A673 (cell line): ENCODE data around the gene SERPINA9. TPM values are rescaled to one million over a fixed set of nuclear protein-coding genes. Genes with fewer than 3 reads are reported as not detected.

Experiments
- BruUV-seq: library from RNA; stranded (reverse); fragments of 400-500 nt; replicated peaks from 2 replicates; lab custom pipeline; 2021; lab: Mats Ljungman, UMichigan
- CTCF ChIA-PET: fragments of 300-600 bp; sonication (Branson Sonifier 250); formaldehyde crosslinking; loops from one replicate; lab custom pipeline; 2022; ENCODE audit warnings: antibody characterized with exemption; lab: Charles Lee
- POLR2A ChIA-PET: fragments of 300-600 bp; sonication (Branson Sonifier 250); formaldehyde crosslinking; loops from one replicate; lab custom pipeline; 2022; ENCODE audit warnings: antibody characterized with exemption; ENCODE audit not compliant: low non-redundant PET; lab: Charles Lee
- DNase-seq: peaks from one replicate; pipeline ENCODE4 v3.0.0-alpha.2; 2015; ENCODE audit warnings: low spot score
- H3K27ac ChIP-seq: fragments of 200-600 bp; sonication (generic); 2 replicates; pipeline ENCODE4 v1.5.1; 2016; ENCODE audit warnings: mixed run types, low read depth, mild to moderate bottlenecking, mixed read lengths, antibody characterized with exemption, low read length; ENCODE audit not compliant: poor library complexity, severe bottlenecking
- H3K27me3 ChIP-seq: fragments of 200-600 bp; sonication (generic); replicated peaks from 2 replicates; pipeline ENCODE4 v1.6.1; 2017; ENCODE audit warnings: mixed run types, low read depth, mild to moderate bottlenecking, mixed read lengths, antibody characterized with exemption, low read length; ENCODE audit not compliant: insufficient read depth, poor library complexity
- H3K36me3 ChIP-seq: fragments of 200-600 bp; sonication (generic); 2 replicates; pipeline ENCODE4 v1.6.1; 2016; ENCODE audit warnings: mixed run types, mild to moderate bottlenecking, mixed read lengths, antibody characterized with exemption, low read length; ENCODE audit not compliant: insufficient read depth, poor library complexity, severe bottlenecking
- H3K4me1 ChIP-seq: fragments of 200-600 bp; sonication (generic); 2 replicates; pipeline ENCODE4 v1.6.1; 2017; ENCODE audit warnings: mixed run types, mild to moderate bottlenecking, mixed read lengths, antibody characterized with exemption, low read length; ENCODE audit not compliant: insufficient read depth, poor library complexity, severe bottlenecking
- H3K4me3 ChIP-seq: fragments of 200-600 bp; sonication (generic); 2 replicates; pipeline ENCODE4 v1.5.1; 2016; ENCODE audit warnings: low read depth, mixed run types, mild to moderate bottlenecking, mixed read lengths, low read length; ENCODE audit not compliant: poor library complexity, severe bottlenecking
- H3K9me3 ChIP-seq: fragments of 200-600 bp; sonication (generic); 2 replicates; pipeline ENCODE4 v1.6.1; 2016; ENCODE audit warnings: mixed run types, low read depth, mild to moderate bottlenecking, mixed read lengths, antibody characterized with exemption, low read length; ENCODE audit not compliant: poor library complexity, severe bottlenecking
- CTCF ChIP-seq: fragments of 300-800, 200-600 bp; sonication (generic); conservative IDR thresholded peaks from 2 replicates; pipeline ENCODE4 v1.5.1; 2017; ENCODE audit warnings: low read depth, mild to moderate bottlenecking, antibody characterized with exemption, low read length, moderate library complexity, mixed read lengths
- EZH2 ChIP-seq: fragments of 200-600 bp; sonication (generic); IDR thresholded peaks from 2 replicates; pipeline ENCODE4 v1.6.1; 2017; ENCODE audit warnings: borderline replicate concordance, low read depth, mild to moderate bottlenecking, mixed read lengths, antibody characterized with exemption, low read length; ENCODE audit not compliant: poor library complexity, severe bottlenecking
- intact Hi-C: fragments of 100-400 bp; cut with micrococcal nuclease; formaldehyde crosslinking; loops from one replicate; pipeline ENCODE4 v1.10.0; 2022; ENCODE audit not compliant: unreplicated experiment
- total RNA-seq: library from RNA; stranded (reverse); gene quantifications from 2 replicates; pipeline ENCODE4 v1.2.3, GENCODE V29; 2021

Gene SERPINA9
- total RNA-seq, 1 experiment from 2014 or later: not detected

DNA sequence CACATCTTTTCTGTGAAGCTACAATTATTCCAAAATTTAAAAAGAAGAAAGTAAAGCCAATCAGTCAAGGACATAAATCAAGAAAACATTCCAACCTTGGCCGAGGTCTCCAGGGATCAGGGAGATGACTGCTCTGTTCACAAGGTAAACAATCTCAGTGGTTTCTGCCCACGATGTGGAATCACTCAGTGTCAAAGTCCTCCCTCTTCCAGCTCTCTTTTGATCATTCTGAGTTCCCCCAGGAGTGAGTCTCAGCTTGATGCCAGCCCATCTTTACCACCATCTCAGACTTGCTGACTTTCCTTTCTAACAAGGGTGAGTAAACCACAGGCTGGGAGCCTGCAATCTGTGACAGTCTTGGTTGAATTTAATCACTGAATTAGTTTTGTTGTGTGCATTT lies 4.8 kb upstream of the SERPINA9 start:
- BruUV-seq: no TSS peak
- intact Hi-C loops: no loop called here
- Histone ChIP-seq H3K9me3 (peaks cover 5% of the 10 kb centered on the region), H3K4me3 (no peak overlapping the region), H3K27ac (no peak overlapping the region), H3K36me3 (no peaks in the 10 kb centered on the region), H3K4me1 (no peaks in the 10 kb centered on the region), H3K27me3 (peaks cover 13% of the 10 kb centered on the region)
- CTCF ChIA-PET: no interaction called here
- POLR2A ChIA-PET: no interaction called here
- DNase-seq: no peak
- TF ChIP-seq CTCF: no peak
- no peak for TF ChIP-seq EZH2

- CTCF ChIA-PET: no interaction called here
- no peak overlapping the region for H3K4me3 ChIP-seq
- H3K27ac ChIP-seq: no peak overlapping the region
- H3K27me3 ChIP-seq: peaks cover 18% of the 10 kb centered on the region
- H3K4me1 ChIP-seq: no peaks in the 10 kb centered on the region
- no peak for TF ChIP-seq EZH2
- TF ChIP-seq CTCF: no peak
- intact Hi-C loops: no loop called here
- POLR2A ChIA-PET: no interaction called here
- peaks cover 5% of the 10 kb centered on the region for H3K9me3 ChIP-seq
- H3K36me3 ChIP-seq: no peaks in the 10 kb centered on the region
- no TSS peak for BruUV-seq
- DNase-seq: no peak
Measured at GRCh38 chr14:94478420-94478819, 2.4 kb upstream of the SERPINA9 start.

DNA sequence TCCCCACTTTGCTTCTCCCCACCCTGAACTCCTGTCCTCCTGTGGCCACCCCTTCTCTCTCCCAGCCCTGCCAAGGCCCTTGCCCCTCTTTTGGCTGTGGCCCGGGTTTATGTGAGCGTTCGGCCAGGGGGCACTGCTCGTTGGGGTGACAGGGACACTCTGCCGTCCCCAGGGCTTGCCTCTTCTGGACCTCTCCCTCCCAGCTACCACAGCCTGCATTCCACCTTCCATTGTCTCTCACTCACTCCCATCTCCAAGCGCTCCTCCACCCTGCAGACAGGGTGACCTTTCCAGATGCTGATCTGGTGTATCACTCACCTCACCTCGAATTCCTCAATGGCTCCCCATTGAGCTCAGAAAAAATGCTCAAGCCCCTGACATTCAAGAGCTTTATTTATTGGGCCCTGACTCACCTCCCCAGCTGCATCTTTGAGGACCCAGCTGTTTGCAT lies 1.4 kb downstream of the SERPINA9 start:
- Histone ChIP-seq H3K27ac (no peak overlapping the region), H3K9me3 (peaks cover 5% of the 10 kb centered on the region), H3K4me1 (no peaks in the 10 kb centered on the region), H3K36me3 (no peaks in the 10 kb centered on the region), H3K27me3 (peaks cover 30% of the 10 kb centered on the region), H3K4me3 (no peak overlapping the region)
- intact Hi-C loops: no loop called here
- ChIA-PET CTCF (no interaction called here), POLR2A (no interaction called here)
- DNase-seq: peak; percentile 4
- BruUV-seq: no TSS peak
- TF ChIP-seq EZH2: no peak
- no peak for TF ChIP-seq CTCF
